Adrenal gland (tissue), 12 donors: ENCODE results near the gene RPL10. TPM values are rescaled to one million over a fixed set of nuclear protein-coding genes. Genes with fewer than 3 reads are reported as not detected.

Experiments used
- DNase-seq, 7 donors: peaks; one replicate each; pipeline ENCODE4 v3.0.0-alpha.2; 2019 to 2020
- H3K27ac ChIP-seq, 5 donors: fragments of 200-600 bp; sonication (generic) in 4 of 5; 1 replicate in 3 of 5; 2 replicates in 2 of 5; pipeline versions ENCODE4 v1.5.1 to v1.8.0; 2016 to 2020; ENCODE audit warnings: mild to moderate bottlenecking in 1 of 5
- H3K27me3 ChIP-seq: fragments of 200-600 bp; 2 replicates; pipeline ENCODE4 v1.8.0; 2021
- H3K36me3 ChIP-seq, 2 donors: fragments of 200-600 bp; replicated peaks in 1 of 2; 1 replicate in 1 of 2; 2 replicates in 1 of 2; pipeline versions ENCODE4 v1.5.1 to v1.8.0; 2018 to 2022
- H3K4me1 ChIP-seq, 2 donors: fragments of 200-600 bp; replicated peaks in 1 of 2; 1 replicate in 1 of 2; 2 replicates in 1 of 2; pipeline versions ENCODE4 v1.5.1 to v1.8.0; 2018 to 2021
- H3K4me3 ChIP-seq, 4 donors: fragments of 200-600 bp; sonication (generic) in 3 of 4; one replicate each; pipeline ENCODE4 v1.5.1; 2016 to 2018
- H3K9me3 ChIP-seq, 3 donors: fragments of 200-600 bp; sonication (generic) in 1 of 3; replicated peaks in 1 of 3; 1 replicate in 2 of 3; 2 replicates in 1 of 3; pipeline versions ENCODE4 v1.5.1 to v1.8.0; 2016 to 2021
- POLR2A ChIP-seq, 2 donors: fragments of 450-650 bp; IDR thresholded peaks; one replicate each; pipeline ENCODE4 v1.6.1; 2017; ENCODE audit warnings: antibody characterized with exemption in 2 of 2, mild to moderate bottlenecking in 2 of 2, moderate library complexity in 1 of 2
- WGBS, 4 donors: extraction: QIAGEN DNeasy Blood & Tissue Kit in 2 of 4; methylation state at CpG; one replicate each; pipeline versions ENCODE4 v1.1.5 to v1.1.7; 2013 to 2017; 5-methylcytosine and 5-hydroxymethylcytosine counted together
- intact Hi-C, 2 donors: fragments of 100-400 bp; cut with DNase I; formaldehyde crosslinking; loops; one replicate each; pipeline versions ENCODE4 v1.14.1 to v1.15.0; 2022 to 2023
- polyA plus RNA-seq, 3 donors: library from polyadenylated mRNA; stranded (reverse); fragments of 200-250 nt in 2 of 3; fragments of 350-450 nt in 1 of 3; fragmentation: Illumina TruSeq in 1 of 3; extraction: RNeasy Lipid Tissue Mini Kit (QIAGEN cat#74804) in 1 of 3; gene quantifications; one replicate each; pipeline ENCODE4 v1.2.3, GENCODE V29; 2013 to 2014
- total RNA-seq, 9 donors: library from RNA; depleted of rRNA in 4 of 9; stranded (reverse); fragments of >200 nt in 4 of 9; fragments of 120-200 nt in 1 of 9; fragmentation: NEBNext Ultra II Directional in 1 of 9; extraction: Animal tissue kit (Norgen Biotek cat#: 25700) in 1 of 9; gene quantifications; one replicate each; pipeline versions ENCODE4 v1.1.0 to v1.2.4, GENCODE V29; 2013 to 2023
- TF ChIP-seq, protein P1 (sequence below), 6 experiments: fragments of 450-650 bp in 4 of 6; fragments of 200-600 bp in 2 of 6; sonication (generic) in 1 of 6; IDR thresholded peaks; 1 replicate in 5 of 6; 2 replicates in 1 of 6; pipeline versions ENCODE4 v1.5.1 to v1.8.0; 2016 to 2021; ENCODE audit warnings: antibody characterized with exemption in 6 of 6, mild to moderate bottlenecking in 2 of 6, moderate library complexity in 1 of 6
- donor health status: healthy with polysubstance abuse.
- donor health status: Bipolar disorder and iron deficiency.
- donor health status: DM: yes; HTN: yes; CAD: no.
- donor health status: DM: no; HTN: no; CAD: no.
- donor health status: DM: no; HTN: no; CAD: no.
- donor health status: DM: yes; HTN: yes; CAD: no.

Gene RPL10
- total and polyA plus RNA-seq, 12 donors = 626 to 5,287 (median 2,443) TPM

DNA sequence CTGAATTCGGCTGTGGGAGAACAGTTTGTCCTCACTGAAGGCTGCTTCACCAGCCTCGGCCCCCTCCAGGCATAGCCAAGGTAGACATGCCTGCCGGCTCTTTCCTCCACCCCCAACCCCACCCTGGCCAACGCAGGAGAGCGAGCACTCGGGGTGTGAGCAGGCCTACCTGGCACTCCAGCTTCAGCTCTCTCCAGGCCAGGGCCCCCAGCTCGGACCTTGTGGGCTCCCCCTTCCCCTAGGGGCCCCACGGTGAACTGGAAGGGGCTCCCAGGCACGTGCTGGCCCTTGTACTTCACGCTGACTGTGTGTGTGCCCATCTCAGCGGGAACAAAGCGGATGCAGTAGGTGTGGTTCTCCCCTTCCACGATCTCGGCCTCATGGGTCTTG, 46.2 kb upstream of the RPL10 start:
- intact Hi-C loops = no loop called here
- Histone ChIP-seq H3K4me3 (no peak overlapping the region), H3K9me3 (no peaks in the 10 kb centered on the region), H3K4me1 (no peaks in the 10 kb centered on the region), H3K27me3 (no peaks in the 10 kb centered on the region), H3K27ac (no peak overlapping the region), H3K36me3 (peaks cover 0 to 80% of the 10 kb centered on the region in 2 donors)
- 86 to 96% (median 89%) methylated on average over 5 to 14 of the region's 14 CpGs; no CpG with 5 or more reads in 1 of the 4 donors for WGBS, 4 donors
- no peak for TF ChIP-seq POLR2A (IDR thresholded peaks at IDR 0.05)
- TF ChIP-seq, protein P1, sequence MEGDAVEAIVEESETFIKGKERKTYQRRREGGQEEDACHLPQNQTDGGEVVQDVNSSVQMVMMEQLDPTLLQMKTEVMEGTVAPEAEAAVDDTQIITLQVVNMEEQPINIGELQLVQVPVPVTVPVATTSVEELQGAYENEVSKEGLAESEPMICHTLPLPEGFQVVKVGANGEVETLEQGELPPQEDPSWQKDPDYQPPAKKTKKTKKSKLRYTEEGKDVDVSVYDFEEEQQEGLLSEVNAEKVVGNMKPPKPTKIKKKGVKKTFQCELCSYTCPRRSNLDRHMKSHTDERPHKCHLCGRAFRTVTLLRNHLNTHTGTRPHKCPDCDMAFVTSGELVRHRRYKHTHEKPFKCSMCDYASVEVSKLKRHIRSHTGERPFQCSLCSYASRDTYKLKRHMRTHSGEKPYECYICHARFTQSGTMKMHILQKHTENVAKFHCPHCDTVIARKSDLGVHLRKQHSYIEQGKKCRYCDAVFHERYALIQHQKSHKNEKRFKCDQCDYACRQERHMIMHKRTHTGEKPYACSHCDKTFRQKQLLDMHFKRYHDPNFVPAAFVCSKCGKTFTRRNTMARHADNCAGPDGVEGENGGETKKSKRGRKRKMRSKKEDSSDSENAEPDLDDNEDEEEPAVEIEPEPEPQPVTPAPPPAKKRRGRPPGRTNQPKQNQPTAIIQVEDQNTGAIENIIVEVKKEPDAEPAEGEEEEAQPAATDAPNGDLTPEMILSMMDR (IDR thresholded peaks at IDR 0.05) = no peak
- no peak for DNase-seq

DNA sequence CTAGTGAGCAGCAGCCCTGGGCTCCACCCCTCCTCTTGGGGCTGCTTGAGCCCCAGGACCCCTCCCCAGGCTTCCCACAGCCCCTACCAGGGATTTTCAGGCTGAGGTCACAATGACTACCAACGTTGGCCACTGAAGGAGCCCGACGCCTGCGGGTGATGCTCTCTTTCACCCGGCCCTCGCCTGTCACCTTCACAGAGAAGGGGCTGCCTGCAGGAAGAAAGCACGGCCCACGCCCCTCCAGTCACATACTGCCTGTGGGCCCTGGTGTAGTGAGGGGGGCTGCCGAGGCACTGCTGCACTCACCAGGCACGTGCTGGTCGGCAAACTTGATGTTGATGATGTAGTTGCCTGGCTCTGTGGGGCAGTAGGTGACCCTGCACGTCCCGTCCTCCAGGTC, 45.7 kb upstream of the RPL10 start:
- H3K9me3 ChIP-seq = no peaks in the 10 kb centered on the region
- no peak for TF ChIP-seq POLR2A (IDR thresholded peaks at IDR 0.05)
- TF ChIP-seq, protein P1 (IDR thresholded peaks at IDR 0.05) = no peak
- no peaks in the 10 kb centered on the region for H3K27me3 ChIP-seq
- no peak overlapping the region for H3K4me3 ChIP-seq
- DNase-seq = no peak
- intact Hi-C loops = no loop called here
- peaks cover 0 to 84% of the 10 kb centered on the region in 2 donors for H3K36me3 ChIP-seq
- H3K27ac ChIP-seq = no peak overlapping the region
- WGBS, 4 donors = 86 to 90% (median 87%) methylated on average over 9 to 13 of the region's 13 CpGs; no CpG with 5 or more reads in 1 of the 4 donors
- H3K4me1 ChIP-seq = no peaks in the 10 kb centered on the region

DNA sequence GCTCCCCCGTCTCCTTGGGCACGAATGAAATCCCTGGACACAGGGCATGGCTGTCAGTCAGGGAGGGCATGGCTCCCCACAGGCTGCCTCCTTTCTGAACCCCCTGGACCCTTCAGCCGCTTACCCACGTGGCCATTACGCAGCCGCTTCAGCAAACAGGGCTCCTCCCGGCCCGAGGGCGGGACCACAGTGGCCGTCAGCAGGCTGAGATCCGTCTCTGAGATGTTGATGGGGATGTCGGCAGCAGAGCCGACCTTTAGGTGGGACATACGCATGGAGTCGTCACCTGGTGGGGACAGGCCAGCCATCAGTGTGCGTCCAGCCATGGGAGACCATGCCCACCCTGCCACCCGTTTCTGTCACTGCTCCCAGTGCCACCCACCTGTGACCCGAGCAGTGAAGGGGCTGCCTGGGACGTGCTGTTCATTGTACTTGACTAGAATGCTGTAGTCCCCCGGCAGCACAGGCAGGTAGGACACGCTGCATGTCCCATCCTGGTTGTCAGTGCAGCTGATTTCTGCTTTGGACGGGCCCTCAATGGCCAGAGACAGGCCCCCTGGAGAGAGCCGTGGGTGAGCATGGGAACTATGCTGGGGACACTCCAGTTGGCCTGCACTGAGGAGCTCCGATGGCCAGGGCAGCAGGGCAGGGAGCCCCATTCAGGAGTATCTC, 44.9 kb upstream of the RPL10 start:
- no peak overlapping the region for H3K4me3 ChIP-seq
- TF ChIP-seq, protein P1 (IDR thresholded peaks at IDR 0.05) = no peak
- TF ChIP-seq POLR2A (IDR thresholded peaks at IDR 0.05) = no peak
- no peaks in the 10 kb centered on the region for H3K4me1 ChIP-seq
- no peaks in the 10 kb centered on the region for H3K9me3 ChIP-seq
- WGBS, 4 donors = 89 to 100% (median 94%) methylated on average over 1 to 24 of the region's 24 CpGs
- H3K36me3 ChIP-seq = peaks cover 0 to 93% of the 10 kb centered on the region in 2 donors
- no peak for DNase-seq
- intact Hi-C loops = no loop called here
- H3K27ac ChIP-seq = no peak overlapping the region
- no peaks in the 10 kb centered on the region for H3K27me3 ChIP-seq

DNA sequence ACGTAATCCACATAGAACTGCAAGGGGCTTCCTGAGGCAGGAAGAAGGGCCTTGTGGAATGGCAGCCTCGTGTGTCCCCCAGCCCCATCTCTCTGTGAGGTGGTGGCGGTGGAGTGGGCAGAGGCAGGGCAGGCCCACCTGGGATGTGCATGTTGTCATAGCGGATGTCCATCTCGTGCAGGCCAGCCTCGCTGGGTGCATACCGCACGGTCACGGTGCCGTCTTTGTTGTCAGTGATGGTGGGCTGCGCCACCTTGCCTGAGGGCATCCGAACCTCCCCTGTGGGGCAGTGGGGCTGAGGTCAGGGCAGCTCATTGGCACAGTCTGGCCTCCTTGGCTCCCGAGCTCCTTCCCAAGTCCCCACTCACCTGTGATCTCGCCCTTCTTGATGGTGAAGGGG, 44.2 kb upstream of the RPL10 start:
- no peak overlapping the region for H3K4me3 ChIP-seq
- TF ChIP-seq POLR2A (IDR thresholded peaks at IDR 0.05) = no peak
- TF ChIP-seq, protein P1 (IDR thresholded peaks at IDR 0.05) = no peak
- 85 to 89% (median 88%) methylated on average over 8 to 14 of the region's 14 CpGs for WGBS, 4 donors
- intact Hi-C loops = no loop called here
- no peaks in the 10 kb centered on the region for H3K4me1 ChIP-seq
- no peak overlapping the region for H3K27ac ChIP-seq
- H3K36me3 ChIP-seq = peaks cover 0 to 98% of the 10 kb centered on the region in 2 donors
- no peaks in the 10 kb centered on the region for H3K9me3 ChIP-seq
- no peak for DNase-seq
- H3K27me3 ChIP-seq = no peaks in the 10 kb centered on the region
